HG02759 (cell line): ENCODE results near the gene CTCF.

Experiments
- ATAC-seq: cut with Tn5 transposase; IDR thresholded peaks from one replicate; pipeline ENCODE4 v1.9.1; 2021; ENCODE audit warnings: mild to moderate bottlenecking, moderate library complexity; ENCODE audit not compliant: unreplicated experiment

CTCF gene

GRCh38 chr16:67676939-67677338, 114.6 kb downstream of the CTCF start:
- ATAC-seq, result no peak

GRCh38 chr16:67677712-67678111, 115.4 kb downstream of the CTCF start:
- no peak for ATAC-seq

- ATAC-seq, result no peak
Measured at GRCh38 chr16:67678354-67679023, 116.2 kb downstream of the CTCF start.

GRCh38 chr16:67679935-67680897, 117.9 kb downstream of the CTCF start:
- ATAC-seq, result no peak

GRCh38 chr16:67683767-67684166, 121.4 kb downstream of the CTCF start:
- ATAC-seq, result no peak

GRCh38 chr16:67685388-67686112, 123.2 kb downstream of the CTCF start:
- ATAC-seq, result peak; percentile 49
